Measurements from ENCODE around the gene E2F7.

DNA sequence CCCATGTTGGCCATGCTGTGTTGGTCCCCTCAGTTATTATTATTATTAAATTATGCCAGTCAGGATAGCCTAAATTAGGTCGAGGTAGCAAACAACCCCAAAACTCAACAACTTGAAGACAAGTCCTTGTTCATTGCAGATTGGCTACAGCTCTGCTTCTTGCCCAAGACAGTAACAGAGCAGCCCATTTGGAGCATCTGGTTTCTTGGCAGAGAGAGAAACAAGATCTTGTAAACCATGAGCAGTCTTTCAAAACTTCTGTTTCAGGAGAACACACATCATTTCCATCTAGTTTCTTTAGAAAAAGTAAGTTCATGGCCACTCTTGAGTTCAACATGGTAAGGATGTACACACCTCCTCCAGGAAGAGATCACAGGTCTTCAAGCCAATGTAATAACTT, 52.3 kb downstream of the E2F7 start:
- TF ChIP-seq, protein P1, sequence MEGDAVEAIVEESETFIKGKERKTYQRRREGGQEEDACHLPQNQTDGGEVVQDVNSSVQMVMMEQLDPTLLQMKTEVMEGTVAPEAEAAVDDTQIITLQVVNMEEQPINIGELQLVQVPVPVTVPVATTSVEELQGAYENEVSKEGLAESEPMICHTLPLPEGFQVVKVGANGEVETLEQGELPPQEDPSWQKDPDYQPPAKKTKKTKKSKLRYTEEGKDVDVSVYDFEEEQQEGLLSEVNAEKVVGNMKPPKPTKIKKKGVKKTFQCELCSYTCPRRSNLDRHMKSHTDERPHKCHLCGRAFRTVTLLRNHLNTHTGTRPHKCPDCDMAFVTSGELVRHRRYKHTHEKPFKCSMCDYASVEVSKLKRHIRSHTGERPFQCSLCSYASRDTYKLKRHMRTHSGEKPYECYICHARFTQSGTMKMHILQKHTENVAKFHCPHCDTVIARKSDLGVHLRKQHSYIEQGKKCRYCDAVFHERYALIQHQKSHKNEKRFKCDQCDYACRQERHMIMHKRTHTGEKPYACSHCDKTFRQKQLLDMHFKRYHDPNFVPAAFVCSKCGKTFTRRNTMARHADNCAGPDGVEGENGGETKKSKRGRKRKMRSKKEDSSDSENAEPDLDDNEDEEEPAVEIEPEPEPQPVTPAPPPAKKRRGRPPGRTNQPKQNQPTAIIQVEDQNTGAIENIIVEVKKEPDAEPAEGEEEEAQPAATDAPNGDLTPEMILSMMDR (conservative IDR thresholded peaks at IDR 0.05): no peak
- no peak for TF ChIP-seq ZFX (IDR thresholded peaks at IDR 0.05)

Measured in C4-2B (cell line).